ENCODE measurements around the gene B3GNT5. TPM values are rescaled to one million over a fixed set of nuclear protein-coding genes. Genes with fewer than 3 reads are reported as not detected.

The B3GNT5 gene
- total RNA-seq, 1 experiment from 2014 or later = 25.3 TPM

DNA sequence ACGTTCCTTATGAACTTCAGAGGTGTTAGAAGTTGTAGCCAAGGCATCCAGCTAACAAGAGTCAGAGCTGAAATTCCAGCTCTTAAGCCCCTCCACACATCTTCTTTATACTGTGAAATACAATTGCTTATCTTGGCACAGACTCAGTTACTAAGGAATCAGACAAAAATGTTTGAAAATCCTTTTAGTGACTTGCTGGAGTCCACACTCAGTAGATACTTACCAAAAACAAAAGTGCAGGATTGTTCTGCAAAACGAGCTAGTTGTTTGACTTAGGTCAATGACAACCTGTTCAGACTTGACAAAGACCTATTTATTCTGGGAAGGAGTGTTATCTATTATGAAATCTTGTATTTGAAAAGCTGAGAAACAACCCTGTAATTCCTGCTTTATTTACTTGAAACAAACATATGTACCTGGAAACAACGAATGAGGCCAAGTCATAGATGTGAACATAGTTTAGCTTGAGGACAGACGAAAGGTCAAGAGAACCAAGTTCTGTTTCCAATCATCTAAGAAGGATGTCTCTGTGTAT is 38.5 kb downstream of the B3GNT5 start:
- H3K27me3 ChIP-seq (replicated peaks; ENCODE audit: insufficient read depth, low read depth, low read length, poor library complexity) = no peaks in the 10 kb centered on the region
- no peak for DNase-seq (ENCODE audit: low spot score)
- H3K36me3 ChIP-seq (ENCODE audit: insufficient read depth, low read length, poor library complexity, severe bottlenecking) = no peaks in the 10 kb centered on the region
- POLR2A ChIA-PET (ENCODE audit: low non-redundant PET) = no interaction called here
- BruUV-seq (replicated peaks) = no TSS peak
- H3K9me3 ChIP-seq (ENCODE audit: low read depth, low read length, poor library complexity, severe bottlenecking) = no peaks in the 10 kb centered on the region
- H3K4me3 ChIP-seq (ENCODE audit: low read depth, low read length, poor library complexity, severe bottlenecking) = no peak overlapping the region
- CTCF ChIA-PET = no interaction called here
- intact Hi-C loops (cut with micrococcal nuclease; ENCODE audit: unreplicated experiment) = no loop called here
- H3K4me1 ChIP-seq (ENCODE audit: insufficient read depth, low read length, poor library complexity, severe bottlenecking) = peaks cover 3% of the 10 kb centered on the region
- TF ChIP-seq, protein P1, sequence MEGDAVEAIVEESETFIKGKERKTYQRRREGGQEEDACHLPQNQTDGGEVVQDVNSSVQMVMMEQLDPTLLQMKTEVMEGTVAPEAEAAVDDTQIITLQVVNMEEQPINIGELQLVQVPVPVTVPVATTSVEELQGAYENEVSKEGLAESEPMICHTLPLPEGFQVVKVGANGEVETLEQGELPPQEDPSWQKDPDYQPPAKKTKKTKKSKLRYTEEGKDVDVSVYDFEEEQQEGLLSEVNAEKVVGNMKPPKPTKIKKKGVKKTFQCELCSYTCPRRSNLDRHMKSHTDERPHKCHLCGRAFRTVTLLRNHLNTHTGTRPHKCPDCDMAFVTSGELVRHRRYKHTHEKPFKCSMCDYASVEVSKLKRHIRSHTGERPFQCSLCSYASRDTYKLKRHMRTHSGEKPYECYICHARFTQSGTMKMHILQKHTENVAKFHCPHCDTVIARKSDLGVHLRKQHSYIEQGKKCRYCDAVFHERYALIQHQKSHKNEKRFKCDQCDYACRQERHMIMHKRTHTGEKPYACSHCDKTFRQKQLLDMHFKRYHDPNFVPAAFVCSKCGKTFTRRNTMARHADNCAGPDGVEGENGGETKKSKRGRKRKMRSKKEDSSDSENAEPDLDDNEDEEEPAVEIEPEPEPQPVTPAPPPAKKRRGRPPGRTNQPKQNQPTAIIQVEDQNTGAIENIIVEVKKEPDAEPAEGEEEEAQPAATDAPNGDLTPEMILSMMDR (conservative IDR thresholded peaks at IDR 0.05; ENCODE audit: low read depth, low read length) = no peak
- TF ChIP-seq EZH2 (IDR thresholded peaks at IDR 0.05; ENCODE audit: borderline replicate concordance, low read depth, low read length, poor library complexity, severe bottlenecking) = no peak
- no peak overlapping the region for H3K27ac ChIP-seq (ENCODE audit: low read depth, low read length, poor library complexity, severe bottlenecking)

DNA sequence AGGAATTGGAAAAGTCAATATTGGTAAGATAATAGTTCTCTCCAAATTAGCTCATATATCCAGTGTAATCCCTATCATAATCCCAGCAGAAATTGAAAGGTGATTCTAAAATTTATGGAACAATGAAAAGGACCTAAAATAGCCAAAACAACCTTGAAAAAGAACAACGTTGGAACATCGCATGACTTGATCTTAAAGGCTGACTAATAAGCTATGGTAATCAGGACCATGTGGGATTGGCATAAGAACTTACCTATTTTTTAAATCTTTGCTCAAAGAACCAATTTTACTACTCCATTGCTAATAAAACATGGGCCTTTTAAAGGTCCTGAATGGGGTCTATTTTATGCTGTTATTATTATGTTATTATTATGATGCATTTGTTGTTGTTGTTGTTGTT is 40.9 kb downstream of the B3GNT5 start:
- BruUV-seq (replicated peaks) = no TSS peak
- POLR2A ChIA-PET (ENCODE audit: low non-redundant PET) = no interaction called here
- CTCF ChIA-PET = no interaction called here

DNA sequence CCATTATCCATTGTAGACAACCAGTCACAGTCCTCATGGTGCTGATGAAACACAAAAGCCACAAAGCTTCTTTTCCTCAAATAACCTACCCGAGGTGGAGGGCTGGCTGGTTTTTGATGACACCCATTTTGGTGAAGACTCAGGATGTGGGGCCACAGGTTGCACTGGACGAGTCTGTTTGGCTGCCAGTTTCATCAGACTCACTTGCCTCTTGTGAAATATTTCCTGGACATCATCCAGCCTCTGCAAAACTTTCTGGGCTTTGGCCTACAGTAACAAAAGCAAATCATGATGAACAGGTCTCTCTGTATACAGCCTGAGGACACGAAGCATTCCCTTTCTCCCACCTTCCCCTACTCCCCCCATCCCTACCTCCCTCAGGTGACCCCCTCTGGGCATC is 42.2 kb downstream of the B3GNT5 start:
- H3K4me3 ChIP-seq (ENCODE audit: low read depth, low read length, poor library complexity, severe bottlenecking) = no peak overlapping the region
- ChIA-PET POLR2A (ENCODE audit: low non-redundant PET) (no interaction called here), CTCF (no interaction called here)
- no peak overlapping the region for H3K27ac ChIP-seq (ENCODE audit: low read depth, low read length, poor library complexity, severe bottlenecking)
- no peak for DNase-seq (ENCODE audit: low spot score)
- H3K36me3 ChIP-seq (ENCODE audit: insufficient read depth, low read length, poor library complexity, severe bottlenecking) = no peaks in the 10 kb centered on the region
- intact Hi-C loops (cut with micrococcal nuclease; ENCODE audit: unreplicated experiment) = no loop called here
- no peaks in the 10 kb centered on the region for H3K9me3 ChIP-seq (ENCODE audit: low read depth, low read length, poor library complexity, severe bottlenecking)
- H3K4me1 ChIP-seq (ENCODE audit: insufficient read depth, low read length, poor library complexity, severe bottlenecking) = peaks cover 19% of the 10 kb centered on the region
- no TSS peak for BruUV-seq (replicated peaks)
- TF ChIP-seq, protein P1 (conservative IDR thresholded peaks at IDR 0.05; ENCODE audit: low read depth, low read length) = no peak
- TF ChIP-seq EZH2 (IDR thresholded peaks at IDR 0.05; ENCODE audit: borderline replicate concordance, low read depth, low read length, poor library complexity, severe bottlenecking) = no peak
- H3K27me3 ChIP-seq (replicated peaks; ENCODE audit: insufficient read depth, low read depth, low read length, poor library complexity) = no peaks in the 10 kb centered on the region

More for the DNA sequence above, 40.9 kb downstream of the B3GNT5 start:
- H3K9me3 ChIP-seq (ENCODE audit: low read depth, low read length, poor library complexity, severe bottlenecking) = no peaks in the 10 kb centered on the region
- peaks cover 14% of the 10 kb centered on the region for H3K4me1 ChIP-seq (ENCODE audit: insufficient read depth, low read length, poor library complexity, severe bottlenecking)
- H3K4me3 ChIP-seq (ENCODE audit: low read depth, low read length, poor library complexity, severe bottlenecking) = no peak overlapping the region
- no peak for DNase-seq (ENCODE audit: low spot score)
- no peaks in the 10 kb centered on the region for H3K27me3 ChIP-seq (replicated peaks; ENCODE audit: insufficient read depth, low read depth, low read length, poor library complexity)
- TF ChIP-seq, protein P1 (conservative IDR thresholded peaks at IDR 0.05; ENCODE audit: low read depth, low read length) = no peak
- TF ChIP-seq EZH2 (IDR thresholded peaks at IDR 0.05; ENCODE audit: borderline replicate concordance, low read depth, low read length, poor library complexity, severe bottlenecking) = no peak
- intact Hi-C loops (cut with micrococcal nuclease; ENCODE audit: unreplicated experiment) = no loop called here
- H3K27ac ChIP-seq (ENCODE audit: low read depth, low read length, poor library complexity, severe bottlenecking) = no peak overlapping the region
- no peaks in the 10 kb centered on the region for H3K36me3 ChIP-seq (ENCODE audit: insufficient read depth, low read length, poor library complexity, severe bottlenecking)
